H1 (cell line): ENCODE results near the gene POLR2A. TPM values are rescaled to one million over a fixed set of nuclear protein-coding genes. Genes with fewer than 3 reads are reported as not detected.

ENCODE experiments used
- CTBP2 ChIP-seq: IDR thresholded peaks from 2 replicates; pipeline ENCODE4 v1.7.0; 2011; ENCODE audit warnings: borderline replicate concordance, mild to moderate bottlenecking, moderate library complexity, mixed read lengths, low read length; ENCODE audit not compliant: insufficient read depth, insufficient read length
- TAF7 ChIP-seq: optimal IDR thresholded peaks from 2 replicates; pipeline ENCODE3; 2011; ENCODE audit warnings: low read depth, mild to moderate bottlenecking, inconsistent platforms, low read length, moderate library complexity, borderline replicate concordance
- polyA plus RNA-seq, 7 experiments: library from polyadenylated mRNA; depleted of rRNA in 3 of 7; stranded (reverse) in 5 of 7; unstranded in 2 of 7; fragments of >200 nt in 5 of 7; fragments of 200-250 nt in 2 of 7; gene quantifications; 1 replicate in 5 of 7; 2 replicates in 1 of 7; 4 replicates in 1 of 7; pipeline versions ENCODE4 v1.2.1 to v1.2.3, GENCODE V29; 2011 to 2013; ENCODE audit warnings: missing spikeins in 2 of 7, mixed read lengths in 2 of 7
- total RNA-seq: library from RNA; stranded (reverse); fragmentation: NEBNext Ultra II Directional; extraction: Animal tissue kit (Norgen Biotek cat#: 25700); gene quantifications from 2 replicates; pipeline ENCODE4 v1.2.1, GENCODE V29; 2021
- TF ChIP-seq, protein P1 (sequence below), 3 experiments: IDR thresholded peaks; 1 replicate in 2 of 3; 2 replicates in 1 of 3; pipeline versions ENCODE4 v1.5.1 to v1.6.1; 2011; ENCODE audit warnings: low read length in 3 of 3, mild to moderate bottlenecking in 3 of 3, inconsistent platforms in 2 of 3, low read depth in 1 of 3, moderate library complexity in 1 of 3; ENCODE audit not compliant: insufficient read depth in 1 of 3; ENCODE audit errors: control extremely low read depth in 1 of 3
- TF ChIP-seq, protein P2 (sequence below): IDR thresholded peaks from 2 replicates; pipeline ENCODE4 v1.6.1; 2012; ENCODE audit warnings: inconsistent platforms

The POLR2A gene
- total and polyA plus RNA-seq, 2 of the 8 experiments (the other 6 are each of a cell fraction or from before 2014, with no cell fraction given), result 26.8 to 150 TPM

DNA sequence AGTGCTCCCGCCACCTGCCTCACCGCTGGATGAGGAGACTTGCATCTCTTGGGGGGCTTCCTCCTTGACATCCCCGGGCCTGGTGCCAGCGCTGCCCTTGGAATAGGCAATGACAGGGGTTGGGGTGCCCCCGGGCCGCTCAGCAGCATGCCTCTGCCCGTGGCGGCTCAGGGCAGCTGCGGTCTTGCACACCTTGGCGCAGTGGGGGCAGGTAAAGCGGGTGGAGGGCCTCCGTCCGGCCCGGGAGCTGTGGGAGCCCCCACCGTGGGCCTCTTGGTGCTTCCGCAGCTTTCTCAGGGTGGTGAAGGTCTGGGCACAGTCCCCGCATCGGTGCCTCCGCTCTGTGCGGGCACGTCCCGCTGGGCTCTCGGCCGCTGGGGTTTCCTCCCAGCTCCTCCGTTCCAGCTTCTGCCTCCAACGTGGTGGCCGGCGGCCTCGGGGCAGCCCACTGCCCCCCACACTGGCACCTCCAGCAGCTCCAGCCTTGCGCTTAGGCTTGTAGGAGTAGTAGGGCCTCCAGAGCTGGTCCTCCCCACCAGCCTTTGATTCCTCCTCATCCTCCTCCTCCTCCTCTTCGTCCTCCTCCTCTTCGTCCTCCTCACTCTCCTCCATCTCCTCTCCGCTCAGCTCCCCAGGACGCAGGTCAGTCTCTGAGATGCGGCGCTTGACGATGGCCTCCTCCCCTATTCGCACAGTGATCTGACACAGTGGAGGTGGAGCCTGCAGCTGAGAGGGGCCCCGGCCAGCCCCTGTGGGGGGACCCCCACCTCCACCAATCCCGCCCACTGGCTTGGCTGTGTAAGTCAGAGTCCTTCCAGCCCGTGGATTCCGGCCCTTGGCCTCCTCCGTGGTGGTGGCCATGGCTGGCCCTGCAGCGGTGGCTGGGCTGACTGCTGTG lies 21.4 kb upstream of the POLR2A start (continued):
- TF ChIP-seq, protein P1, sequence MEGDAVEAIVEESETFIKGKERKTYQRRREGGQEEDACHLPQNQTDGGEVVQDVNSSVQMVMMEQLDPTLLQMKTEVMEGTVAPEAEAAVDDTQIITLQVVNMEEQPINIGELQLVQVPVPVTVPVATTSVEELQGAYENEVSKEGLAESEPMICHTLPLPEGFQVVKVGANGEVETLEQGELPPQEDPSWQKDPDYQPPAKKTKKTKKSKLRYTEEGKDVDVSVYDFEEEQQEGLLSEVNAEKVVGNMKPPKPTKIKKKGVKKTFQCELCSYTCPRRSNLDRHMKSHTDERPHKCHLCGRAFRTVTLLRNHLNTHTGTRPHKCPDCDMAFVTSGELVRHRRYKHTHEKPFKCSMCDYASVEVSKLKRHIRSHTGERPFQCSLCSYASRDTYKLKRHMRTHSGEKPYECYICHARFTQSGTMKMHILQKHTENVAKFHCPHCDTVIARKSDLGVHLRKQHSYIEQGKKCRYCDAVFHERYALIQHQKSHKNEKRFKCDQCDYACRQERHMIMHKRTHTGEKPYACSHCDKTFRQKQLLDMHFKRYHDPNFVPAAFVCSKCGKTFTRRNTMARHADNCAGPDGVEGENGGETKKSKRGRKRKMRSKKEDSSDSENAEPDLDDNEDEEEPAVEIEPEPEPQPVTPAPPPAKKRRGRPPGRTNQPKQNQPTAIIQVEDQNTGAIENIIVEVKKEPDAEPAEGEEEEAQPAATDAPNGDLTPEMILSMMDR (IDR thresholded peaks at IDR 0.05; ENCODE audit: control extremely low read depth in 1 of 3, insufficient read depth in 1 of 3, low read depth in 1 of 3, low read length in 3 of 3), result no peak
- TF ChIP-seq, protein P2, sequence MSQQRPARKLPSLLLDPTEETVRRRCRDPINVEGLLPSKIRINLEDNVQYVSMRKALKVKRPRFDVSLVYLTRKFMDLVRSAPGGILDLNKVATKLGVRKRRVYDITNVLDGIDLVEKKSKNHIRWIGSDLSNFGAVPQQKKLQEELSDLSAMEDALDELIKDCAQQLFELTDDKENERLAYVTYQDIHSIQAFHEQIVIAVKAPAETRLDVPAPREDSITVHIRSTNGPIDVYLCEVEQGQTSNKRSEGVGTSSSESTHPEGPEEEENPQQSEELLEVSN, result no peak
- TF ChIP-seq CTBP2, result no peak
- TF ChIP-seq TAF7, result no peak
